ENCODE data around the gene GPR146. TPM values are rescaled to one million over a fixed set of nuclear protein-coding genes. Genes with fewer than 3 reads are reported as not detected.

Gene GPR146
- total and polyA plus RNA-seq, 9 of the 15 experiments (the other 6 are each of a cell fraction or from before 2014, with no cell fraction given) = 0.22 to 3.6 (median 0.64) TPM; not detected in 2

DNA sequence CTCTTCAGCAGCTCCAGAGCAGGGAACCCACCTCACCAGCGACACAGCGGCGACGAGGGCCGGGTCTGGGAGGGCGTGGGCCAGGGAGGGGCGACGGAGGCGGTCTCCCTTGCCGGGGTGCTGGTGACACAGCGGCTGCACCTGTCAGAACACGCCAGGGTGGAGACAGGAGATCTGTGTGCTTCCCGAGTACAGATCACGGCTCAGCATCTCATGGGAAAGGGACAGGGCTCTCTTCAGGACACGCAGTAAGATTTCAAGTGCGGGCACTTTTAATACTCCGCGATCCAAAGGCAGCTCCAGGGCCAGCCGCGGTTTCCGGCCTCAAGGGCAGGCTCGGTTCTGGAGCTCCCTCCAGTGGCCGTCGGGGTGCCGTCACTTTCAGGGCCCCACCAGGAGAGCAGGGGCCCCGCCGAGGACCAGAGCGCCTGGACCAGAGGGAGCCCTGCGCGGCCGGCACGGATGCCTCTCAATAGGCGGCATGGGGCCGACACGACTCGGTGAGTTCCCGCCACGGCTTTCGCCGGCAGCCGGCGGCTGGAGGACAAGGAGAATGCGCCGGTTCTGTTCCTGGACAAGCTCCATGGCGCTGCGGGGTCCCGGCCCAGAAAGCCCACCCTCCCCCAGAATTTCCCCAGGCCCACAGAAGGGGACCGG is 21.4 kb downstream of the GPR146 start (continued):
- TF ChIP-seq, protein P1, sequence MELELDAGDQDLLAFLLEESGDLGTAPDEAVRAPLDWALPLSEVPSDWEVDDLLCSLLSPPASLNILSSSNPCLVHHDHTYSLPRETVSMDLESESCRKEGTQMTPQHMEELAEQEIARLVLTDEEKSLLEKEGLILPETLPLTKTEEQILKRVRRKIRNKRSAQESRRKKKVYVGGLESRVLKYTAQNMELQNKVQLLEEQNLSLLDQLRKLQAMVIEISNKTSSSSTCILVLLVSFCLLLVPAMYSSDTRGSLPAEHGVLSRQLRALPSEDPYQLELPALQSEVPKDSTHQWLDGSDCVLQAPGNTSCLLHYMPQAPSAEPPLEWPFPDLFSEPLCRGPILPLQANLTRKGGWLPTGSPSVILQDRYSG (tag; conservative IDR thresholded peaks at IDR 0.05; ENCODE audit: low read depth) = no peak
- TF ChIP-seq MYNN (IDR thresholded peaks at IDR 0.05) = 0 out of 2 replicates have a peak, but pooled peaks have one; percentile 22
- no peak for TF ChIP-seq MYNN (CRISPR knock-in tag; IDR thresholded peaks at IDR 0.05)
- TF ChIP-seq ZNF263 (CRISPR knock-in tag; IDR thresholded peaks at IDR 0.05; ENCODE audit: borderline replicate concordance) = 0 out of 2 replicates have a peak, but pooled peaks have one; percentile 41
- TF ChIP-seq, protein P2, sequence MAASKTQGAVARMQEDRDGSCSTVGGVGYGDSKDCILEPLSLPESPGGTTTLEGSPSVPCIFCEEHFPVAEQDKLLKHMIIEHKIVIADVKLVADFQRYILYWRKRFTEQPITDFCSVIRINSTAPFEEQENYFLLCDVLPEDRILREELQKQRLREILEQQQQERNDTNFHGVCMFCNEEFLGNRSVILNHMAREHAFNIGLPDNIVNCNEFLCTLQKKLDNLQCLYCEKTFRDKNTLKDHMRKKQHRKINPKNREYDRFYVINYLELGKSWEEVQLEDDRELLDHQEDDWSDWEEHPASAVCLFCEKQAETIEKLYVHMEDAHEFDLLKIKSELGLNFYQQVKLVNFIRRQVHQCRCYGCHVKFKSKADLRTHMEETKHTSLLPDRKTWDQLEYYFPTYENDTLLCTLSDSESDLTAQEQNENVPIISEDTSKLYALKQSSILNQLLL (CRISPR knock-in tag; IDR thresholded peaks at IDR 0.05; ENCODE audit: borderline replicate concordance) = no peak
- TF ChIP-seq ARID1B (IDR thresholded peaks at IDR 0.05) = no peak
- no peak for TF ChIP-seq CSDE1 (IDR thresholded peaks at IDR 0.05)
- TF ChIP-seq HSF4 (CRISPR knock-in tag; IDR thresholded peaks at IDR 0.05; ENCODE audit: borderline replicate concordance) = no peak
- peak; percentile 48; the same call in 1 of the 2 replicates for TF ChIP-seq ZBTB7A (IDR thresholded peaks at IDR 0.05; ENCODE audit: borderline replicate concordance, control insufficient read depth, low read depth, low read length)
- no peak for TF ChIP-seq ADNP (tag; IDR thresholded peaks at IDR 0.05)
- TF ChIP-seq, protein P3, sequence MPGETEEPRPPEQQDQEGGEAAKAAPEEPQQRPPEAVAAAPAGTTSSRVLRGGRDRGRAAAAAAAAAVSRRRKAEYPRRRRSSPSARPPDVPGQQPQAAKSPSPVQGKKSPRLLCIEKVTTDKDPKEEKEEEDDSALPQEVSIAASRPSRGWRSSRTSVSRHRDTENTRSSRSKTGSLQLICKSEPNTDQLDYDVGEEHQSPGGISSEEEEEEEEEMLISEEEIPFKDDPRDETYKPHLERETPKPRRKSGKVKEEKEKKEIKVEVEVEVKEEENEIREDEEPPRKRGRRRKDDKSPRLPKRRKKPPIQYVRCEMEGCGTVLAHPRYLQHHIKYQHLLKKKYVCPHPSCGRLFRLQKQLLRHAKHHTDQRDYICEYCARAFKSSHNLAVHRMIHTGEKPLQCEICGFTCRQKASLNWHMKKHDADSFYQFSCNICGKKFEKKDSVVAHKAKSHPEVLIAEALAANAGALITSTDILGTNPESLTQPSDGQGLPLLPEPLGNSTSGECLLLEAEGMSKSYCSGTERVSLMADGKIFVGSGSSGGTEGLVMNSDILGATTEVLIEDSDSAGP (CRISPR knock-in tag; IDR thresholded peaks at IDR 0.05) = no peak
- no peak for TF ChIP-seq RFX7 (CRISPR knock-in tag; IDR thresholded peaks at IDR 0.05)
- no peak for TF ChIP-seq BRD9 (IDR thresholded peaks at IDR 0.05; ENCODE audit: low read depth, partially characterized antibody)
- TF ChIP-seq, protein P4, sequence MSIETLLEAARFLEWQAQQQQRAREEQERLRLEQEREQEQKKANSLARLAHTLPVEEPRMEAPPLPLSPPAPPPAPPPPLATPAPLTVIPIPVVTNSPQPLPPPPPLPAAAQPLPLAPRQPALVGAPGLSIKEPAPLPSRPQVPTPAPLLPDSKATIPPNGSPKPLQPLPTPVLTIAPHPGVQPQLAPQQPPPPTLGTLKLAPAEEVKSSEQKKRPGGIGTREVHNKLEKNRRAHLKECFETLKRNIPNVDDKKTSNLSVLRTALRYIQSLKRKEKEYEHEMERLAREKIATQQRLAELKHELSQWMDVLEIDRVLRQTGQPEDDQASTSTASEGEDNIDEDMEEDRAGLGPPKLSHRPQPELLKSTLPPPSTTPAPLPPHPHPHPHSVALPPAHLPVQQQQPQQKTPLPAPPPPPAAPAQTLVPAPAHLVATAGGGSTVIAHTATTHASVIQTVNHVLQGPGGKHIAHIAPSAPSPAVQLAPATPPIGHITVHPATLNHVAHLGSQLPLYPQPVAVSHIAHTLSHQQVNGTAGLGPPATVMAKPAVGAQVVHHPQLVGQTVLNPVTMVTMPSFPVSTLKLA (conservative IDR thresholded peaks at IDR 0.05) = no peak
- TF ChIP-seq, protein P5, sequence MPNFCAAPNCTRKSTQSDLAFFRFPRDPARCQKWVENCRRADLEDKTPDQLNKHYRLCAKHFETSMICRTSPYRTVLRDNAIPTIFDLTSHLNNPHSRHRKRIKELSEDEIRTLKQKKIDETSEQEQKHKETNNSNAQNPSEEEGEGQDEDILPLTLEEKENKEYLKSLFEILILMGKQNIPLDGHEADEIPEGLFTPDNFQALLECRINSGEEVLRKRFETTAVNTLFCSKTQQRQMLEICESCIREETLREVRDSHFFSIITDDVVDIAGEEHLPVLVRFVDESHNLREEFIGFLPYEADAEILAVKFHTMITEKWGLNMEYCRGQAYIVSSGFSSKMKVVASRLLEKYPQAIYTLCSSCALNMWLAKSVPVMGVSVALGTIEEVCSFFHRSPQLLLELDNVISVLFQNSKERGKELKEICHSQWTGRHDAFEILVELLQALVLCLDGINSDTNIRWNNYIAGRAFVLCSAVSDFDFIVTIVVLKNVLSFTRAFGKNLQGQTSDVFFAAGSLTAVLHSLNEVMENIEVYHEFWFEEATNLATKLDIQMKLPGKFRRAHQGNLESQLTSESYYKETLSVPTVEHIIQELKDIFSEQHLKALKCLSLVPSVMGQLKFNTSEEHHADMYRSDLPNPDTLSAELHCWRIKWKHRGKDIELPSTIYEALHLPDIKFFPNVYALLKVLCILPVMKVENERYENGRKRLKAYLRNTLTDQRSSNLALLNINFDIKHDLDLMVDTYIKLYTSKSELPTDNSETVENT (CRISPR knock-in tag; IDR thresholded peaks at IDR 0.05) = no peak
